Stimulated activated CD8-positive, alpha-beta memory T cell treated with anti-CD3 and anti-CD28 coated beads, Interleukin-7, amount 100 ng/mL, for 48 hours (primary cell): Measurements from ENCODE around the gene PBX1.

ENCODE experiments used
- DNase-seq, 2 donors: peaks; one replicate each; pipeline ENCODE4 v3.0.0-alpha.2; 2020; ENCODE audit warnings: low read depth in 1 of 2; ENCODE audit errors: extremely low read depth in 1 of 2

Gene PBX1

GRCh38 chr1:164771619-164772361 lies 212.8 kb downstream of the PBX1 start:
- DNase-seq, result no peak

GRCh38 chr1:164772635-164773034 lies 213.7 kb downstream of the PBX1 start:
- peak; percentile 5 to 22 for DNase-seq

GRCh38 chr1:164773102-164773501 lies 214.1 kb downstream of the PBX1 start:
- no peak for DNase-seq

- no peak for DNase-seq
Measured at GRCh38 chr1:164774413-164774812, 215.4 kb downstream of the PBX1 start.

GRCh38 chr1:164774819-164775654 lies 216.1 kb downstream of the PBX1 start:
- DNase-seq, result no peak

GRCh38 chr1:164777518-164777917 lies 218.5 kb downstream of the PBX1 start:
- no peak for DNase-seq

- DNase-seq, result no peak
Measured at GRCh38 chr1:164779376-164779775, 220.4 kb downstream of the PBX1 start.

GRCh38 chr1:164780111-164780812 lies 221.3 kb downstream of the PBX1 start:
- no peak for DNase-seq

- no peak for DNase-seq
Measured at GRCh38 chr1:164780863-164781262, 221.9 kb downstream of the PBX1 start.

- DNase-seq, result no peak
Measured at GRCh38 chr1:164781972-164782371, 223.0 kb downstream of the PBX1 start.

GRCh38 chr1:164783778-164784555 lies 225.0 kb downstream of the PBX1 start:
- no peak for DNase-seq

- no peak for DNase-seq
Measured at GRCh38 chr1:164784960-164785359, 226.0 kb downstream of the PBX1 start.

GRCh38 chr1:164785841-164786534 lies 227.0 kb downstream of the PBX1 start:
- no peak for DNase-seq

GRCh38 chr1:164786980-164787833 lies 228.2 kb downstream of the PBX1 start:
- DNase-seq, result peak; percentile 8 to 30

- DNase-seq, result no peak
Measured at GRCh38 chr1:164787834-164788231, 228.8 kb downstream of the PBX1 start.

GRCh38 chr1:164790081-164790480 lies 231.1 kb downstream of the PBX1 start:
- no peak for DNase-seq

GRCh38 chr1:164792410-164793004 lies 233.5 kb downstream of the PBX1 start:
- DNase-seq, result no peak

- DNase-seq, result no peak
Measured at GRCh38 chr1:164794356-164794755, 235.4 kb downstream of the PBX1 start.

- DNase-seq, result no peak
Measured at GRCh38 chr1:164796916-164797315, 237.9 kb downstream of the PBX1 start.
